ENCODE results near the gene LRRN3.

DNA sequence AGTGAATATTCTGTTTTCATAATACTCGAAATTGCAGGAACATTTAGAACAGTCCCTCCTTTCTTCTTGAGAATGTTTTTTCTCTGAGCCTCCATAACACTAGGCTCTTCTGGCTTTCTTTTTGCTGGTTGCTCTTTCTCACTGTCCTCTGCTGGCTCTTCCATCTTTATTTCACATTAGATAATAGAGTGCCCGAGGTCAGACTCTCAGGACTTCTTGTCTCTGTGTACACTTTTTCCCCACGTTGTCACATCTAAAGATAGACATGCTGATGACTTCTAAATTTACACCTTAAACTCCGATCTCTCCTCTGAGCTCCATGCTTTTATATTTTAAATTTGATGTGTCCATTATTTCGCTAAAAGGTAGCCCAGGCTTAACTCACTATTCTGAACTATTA lies 15.4 kb upstream of the LRRN3 start:
- TF ChIP-seq, protein P1, sequence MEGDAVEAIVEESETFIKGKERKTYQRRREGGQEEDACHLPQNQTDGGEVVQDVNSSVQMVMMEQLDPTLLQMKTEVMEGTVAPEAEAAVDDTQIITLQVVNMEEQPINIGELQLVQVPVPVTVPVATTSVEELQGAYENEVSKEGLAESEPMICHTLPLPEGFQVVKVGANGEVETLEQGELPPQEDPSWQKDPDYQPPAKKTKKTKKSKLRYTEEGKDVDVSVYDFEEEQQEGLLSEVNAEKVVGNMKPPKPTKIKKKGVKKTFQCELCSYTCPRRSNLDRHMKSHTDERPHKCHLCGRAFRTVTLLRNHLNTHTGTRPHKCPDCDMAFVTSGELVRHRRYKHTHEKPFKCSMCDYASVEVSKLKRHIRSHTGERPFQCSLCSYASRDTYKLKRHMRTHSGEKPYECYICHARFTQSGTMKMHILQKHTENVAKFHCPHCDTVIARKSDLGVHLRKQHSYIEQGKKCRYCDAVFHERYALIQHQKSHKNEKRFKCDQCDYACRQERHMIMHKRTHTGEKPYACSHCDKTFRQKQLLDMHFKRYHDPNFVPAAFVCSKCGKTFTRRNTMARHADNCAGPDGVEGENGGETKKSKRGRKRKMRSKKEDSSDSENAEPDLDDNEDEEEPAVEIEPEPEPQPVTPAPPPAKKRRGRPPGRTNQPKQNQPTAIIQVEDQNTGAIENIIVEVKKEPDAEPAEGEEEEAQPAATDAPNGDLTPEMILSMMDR (conservative IDR thresholded peaks at IDR 0.05 in 1 of 2, IDR thresholded peaks at IDR 0.05 in 1 of 2; ENCODE audit: low read depth in 1 of 2, low read length in 2 of 2), result no peak
- no peak for TF ChIP-seq EZH2 (IDR thresholded peaks at IDR 0.05; ENCODE audit: low read length, missing control alignments)

Measured in fibroblast of lung (primary cell).